HG03039 (cell line): ENCODE data around the gene MGMT.

Experiments
- ATAC-seq: cut with Tn5 transposase; IDR thresholded peaks from one replicate; pipeline ENCODE4 v1.9.1; 2021; ENCODE audit warnings: mild to moderate bottlenecking, moderate library complexity; ENCODE audit not compliant: unreplicated experiment

MGMT gene

DNA sequence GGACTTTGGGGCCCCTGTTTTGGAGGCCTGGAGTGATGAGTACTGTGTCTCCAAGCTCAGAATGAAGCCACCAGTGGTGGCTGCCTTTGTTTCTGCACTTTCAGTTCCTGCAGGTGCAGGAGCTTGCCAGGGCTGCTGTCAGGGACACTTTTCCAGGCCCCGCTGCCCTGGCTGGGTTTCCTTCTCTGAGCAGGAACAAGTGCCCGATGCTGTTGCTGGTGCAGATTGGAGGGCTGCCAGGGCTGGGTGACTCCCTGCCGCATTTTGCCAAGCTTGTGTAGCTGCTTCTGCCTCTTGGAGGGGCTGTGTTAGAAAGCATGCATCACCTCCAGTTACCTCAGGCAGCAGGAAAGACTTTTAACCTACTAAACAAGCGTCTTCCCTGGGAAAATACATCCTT, 211.1 kb downstream of the MGMT start:
- no peak for ATAC-seq

DNA sequence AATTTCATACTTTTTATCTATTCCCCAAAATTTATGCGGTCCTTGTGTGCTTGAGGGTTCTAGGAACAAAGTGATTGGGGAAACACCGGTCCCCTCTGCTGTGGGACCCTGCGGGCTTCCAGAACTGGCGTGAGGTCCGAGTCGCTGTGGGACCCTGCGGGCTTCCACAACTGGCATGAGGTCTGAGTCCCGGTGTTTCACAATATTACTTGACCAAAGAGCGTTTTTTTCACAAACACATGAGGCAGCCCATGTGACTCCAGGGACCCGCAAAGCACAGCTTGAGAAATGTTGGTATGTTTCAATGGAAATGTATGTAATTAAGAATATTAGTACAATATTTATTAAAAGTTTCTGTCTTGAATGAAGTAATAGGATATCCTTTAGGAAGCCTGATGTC, 212.2 kb downstream of the MGMT start:
- no peak for ATAC-seq

DNA sequence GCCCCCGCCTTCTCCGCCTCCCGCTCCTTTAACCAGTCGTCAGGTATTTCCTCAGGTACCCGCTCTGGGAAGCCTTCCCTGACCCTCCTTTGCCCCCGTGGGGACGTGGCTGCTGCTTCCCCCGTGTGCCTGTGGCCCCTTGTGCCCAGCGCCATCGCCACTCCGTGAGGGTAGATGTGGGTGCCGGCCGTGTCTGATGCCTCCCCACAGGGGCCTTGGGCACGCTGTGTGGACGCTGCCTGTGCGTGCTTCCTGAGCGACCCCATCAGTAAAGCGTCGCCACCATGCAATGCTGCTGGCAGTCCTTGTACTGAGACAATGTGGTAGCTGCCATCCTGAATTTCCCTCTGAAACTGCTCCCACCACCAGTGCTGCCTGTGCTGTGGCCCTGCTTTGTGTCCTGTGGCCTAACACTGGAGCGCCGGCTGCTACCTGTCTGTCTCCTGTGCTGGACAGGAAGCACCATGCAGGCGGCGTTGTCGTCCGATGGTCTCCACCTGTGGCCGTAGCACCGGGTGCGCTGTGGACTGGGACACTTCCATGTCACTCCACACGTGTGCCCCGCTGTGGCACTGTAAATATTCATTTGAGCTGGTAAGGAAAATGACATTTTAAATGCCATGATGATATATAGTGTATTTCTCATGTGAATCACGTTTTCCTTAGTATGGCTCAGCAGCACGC, 213.8 kb downstream of the MGMT start:
- no peak for ATAC-seq

DNA sequence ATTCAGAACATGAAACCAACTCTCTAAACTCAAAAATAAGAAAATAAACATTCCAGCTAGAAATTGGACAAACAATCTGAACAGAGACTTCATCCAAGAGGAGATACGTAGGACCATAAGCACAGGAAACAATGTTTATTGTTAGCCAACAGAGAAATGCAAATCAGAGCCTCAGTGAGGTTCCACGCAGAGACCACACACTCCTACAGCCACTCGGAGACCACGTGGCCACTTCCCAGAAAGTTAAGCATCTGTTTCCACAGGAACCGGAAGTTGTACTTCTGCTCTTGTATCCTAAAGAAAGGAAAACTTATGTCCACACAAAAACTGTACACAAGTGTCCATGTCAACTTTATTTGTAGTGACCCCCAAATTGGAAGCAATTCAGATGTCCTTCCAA, 214.8 kb downstream of the MGMT start:
- no peak for ATAC-seq

DNA sequence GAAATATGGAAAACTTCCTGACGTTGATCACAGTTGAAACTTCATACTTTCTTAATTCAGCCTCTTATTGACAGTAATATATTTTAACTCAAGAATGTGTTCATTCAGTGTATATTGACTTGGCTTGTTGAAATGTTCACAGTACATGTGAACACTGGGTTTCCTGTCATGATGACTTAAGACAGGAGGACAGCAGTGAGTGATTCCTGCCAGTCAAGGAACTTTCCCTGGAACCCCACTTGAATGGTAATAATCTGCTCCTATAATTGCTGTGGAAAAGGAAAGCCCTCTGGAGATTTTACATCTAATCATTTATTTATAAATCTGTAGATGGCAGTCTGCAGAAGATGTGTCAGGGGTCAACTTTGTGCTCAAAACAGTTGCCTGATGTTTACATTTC, 216.5 kb downstream of the MGMT start:
- ATAC-seq = no peak

- no peak for ATAC-seq
Measured at GRCh38 chr10:129683920-129684319, 216.9 kb downstream of the MGMT start.

GRCh38 chr10:129685271-129685670, 218.2 kb downstream of the MGMT start:
- ATAC-seq = no peak

DNA sequence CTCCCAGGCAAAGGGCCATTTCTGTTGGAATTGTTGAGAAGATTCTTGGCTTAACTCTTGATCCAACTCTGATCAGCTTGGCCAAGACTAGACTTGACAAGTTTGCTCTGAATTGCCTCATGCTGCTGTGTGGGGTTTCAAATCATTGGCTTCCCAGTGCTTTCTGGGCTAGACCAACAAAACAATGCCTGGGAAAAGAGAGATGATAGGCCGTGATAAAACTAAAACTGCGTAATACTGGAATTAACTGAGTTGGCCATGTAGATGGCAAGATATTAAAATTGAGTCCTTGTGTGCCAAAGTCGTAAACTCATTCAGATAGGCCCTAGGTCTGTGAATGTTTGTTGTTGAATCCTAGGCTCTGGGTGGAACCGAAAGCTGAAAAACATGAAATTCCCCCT, 222.6 kb downstream of the MGMT start:
- no peak for ATAC-seq

DNA sequence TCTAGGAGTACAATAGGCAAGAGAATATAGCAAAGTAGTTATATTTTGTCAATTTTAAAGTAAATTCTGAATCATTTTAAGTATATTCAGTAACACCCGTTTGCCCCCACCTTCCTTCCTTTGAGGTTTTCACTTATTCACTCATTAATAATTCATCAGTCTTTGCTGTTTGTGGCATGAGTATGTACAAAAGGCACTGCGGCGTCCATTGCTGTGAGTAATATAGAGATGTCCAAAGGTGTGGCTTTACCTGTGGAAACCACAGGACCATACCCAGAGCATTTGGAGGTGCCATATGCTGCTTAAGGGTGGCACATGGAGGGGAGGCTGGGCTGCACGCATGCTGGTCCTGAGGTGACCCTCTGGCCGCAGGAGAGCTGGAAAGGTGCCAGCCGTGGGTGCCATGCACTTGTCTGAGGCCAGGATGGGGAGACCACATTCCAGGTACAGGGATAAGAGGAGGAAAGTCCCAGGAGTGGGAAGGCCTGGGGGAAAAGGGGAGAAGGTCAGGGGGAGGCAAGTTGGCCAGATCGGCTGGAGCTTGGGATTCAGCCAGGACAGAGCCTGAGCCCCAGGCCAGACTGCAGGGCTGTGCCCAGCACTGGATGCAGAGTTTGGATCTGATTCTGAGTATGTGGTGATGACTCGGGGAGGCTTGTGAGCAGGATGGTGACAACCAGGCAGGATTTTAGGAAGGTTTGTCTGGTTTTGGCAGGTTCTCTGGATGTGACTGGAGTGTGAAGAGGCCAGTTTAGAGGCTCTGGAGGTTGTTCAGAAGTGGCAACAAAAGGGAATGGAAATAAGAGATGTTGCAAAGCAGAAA, 223.4 kb downstream of the MGMT start:
- ATAC-seq = no peak

DNA sequence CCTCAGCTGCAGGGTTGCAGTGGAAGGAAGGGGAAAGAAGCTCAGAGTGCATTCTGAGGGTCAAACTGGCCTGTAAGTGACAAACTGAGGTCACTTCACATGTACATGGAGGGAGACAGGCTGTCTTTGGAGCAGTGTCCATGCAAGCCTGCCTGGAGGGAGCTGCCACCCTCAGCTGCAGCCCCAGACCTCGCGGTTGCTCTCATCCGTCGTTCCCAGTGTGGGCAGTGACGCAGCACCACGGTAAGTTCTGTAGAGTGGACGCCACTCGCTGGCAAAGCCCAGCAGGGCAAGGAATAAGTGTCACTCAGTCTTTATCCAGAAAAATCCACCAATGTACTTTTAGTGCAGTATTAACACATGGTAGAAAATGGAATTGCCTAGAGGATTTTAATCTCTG, 225.7 kb downstream of the MGMT start:
- ATAC-seq = no peak

- ATAC-seq = no peak
Measured at GRCh38 chr10:129693382-129693781, 226.3 kb downstream of the MGMT start.

- no peak for ATAC-seq
Measured at GRCh38 chr10:129694184-129694583, 227.1 kb downstream of the MGMT start.

- ATAC-seq = no peak
Measured at GRCh38 chr10:129694691-129695243, 227.7 kb downstream of the MGMT start.

GRCh38 chr10:129695671-129696070, 228.6 kb downstream of the MGMT start:
- ATAC-seq = no peak

DNA sequence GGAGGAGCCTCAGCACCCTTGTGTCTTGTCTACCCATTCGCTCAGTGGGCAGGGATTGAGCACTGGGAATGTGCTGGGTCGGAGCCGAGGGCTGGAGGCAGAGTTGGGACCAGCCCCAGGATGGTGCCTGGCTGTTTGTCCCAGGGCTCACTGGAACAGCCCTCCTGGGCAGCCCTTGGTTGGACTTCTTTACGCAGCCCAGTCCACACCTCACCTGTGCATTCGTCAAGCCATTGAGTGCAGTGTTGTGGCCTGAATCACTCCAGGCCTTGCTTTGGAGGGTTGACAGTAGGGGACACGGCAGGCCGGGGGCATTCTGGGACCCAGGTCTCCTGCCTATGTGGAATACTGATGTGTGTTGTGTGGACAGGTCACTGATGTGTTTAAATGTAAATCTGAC, 229.6 kb downstream of the MGMT start:
- no peak for ATAC-seq

- no peak for ATAC-seq
Measured at GRCh38 chr10:129697463-129698247, 230.6 kb downstream of the MGMT start.

DNA sequence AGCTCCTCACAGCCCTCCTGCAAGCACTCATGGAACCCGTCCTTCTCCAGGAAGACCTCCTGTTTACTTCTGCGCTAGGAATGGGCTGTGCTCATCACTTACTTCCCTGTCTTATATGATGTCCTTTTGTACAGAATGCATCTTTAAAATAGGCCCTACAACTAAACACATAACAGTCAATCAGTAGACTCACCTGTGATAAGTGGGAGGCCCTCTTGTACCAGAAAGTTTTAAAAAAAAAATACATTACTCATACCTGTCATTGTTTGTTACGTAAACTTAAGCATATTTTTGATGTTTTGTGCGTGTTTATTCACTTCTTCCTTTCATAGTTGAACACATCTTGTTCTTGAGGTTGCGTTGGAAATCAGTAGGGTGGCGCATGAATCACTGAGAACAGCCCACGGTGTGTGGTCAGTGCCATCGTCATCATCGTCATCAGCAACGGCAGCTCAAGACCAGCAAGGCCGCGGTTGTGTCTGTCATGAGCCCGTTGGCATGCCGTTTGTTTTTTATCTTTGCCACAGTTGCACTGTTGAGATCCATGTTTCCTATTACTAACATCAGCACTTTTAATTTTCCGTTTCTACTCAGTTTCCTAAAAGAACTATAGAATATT, 232.8 kb downstream of the MGMT start:
- no peak for ATAC-seq

DNA sequence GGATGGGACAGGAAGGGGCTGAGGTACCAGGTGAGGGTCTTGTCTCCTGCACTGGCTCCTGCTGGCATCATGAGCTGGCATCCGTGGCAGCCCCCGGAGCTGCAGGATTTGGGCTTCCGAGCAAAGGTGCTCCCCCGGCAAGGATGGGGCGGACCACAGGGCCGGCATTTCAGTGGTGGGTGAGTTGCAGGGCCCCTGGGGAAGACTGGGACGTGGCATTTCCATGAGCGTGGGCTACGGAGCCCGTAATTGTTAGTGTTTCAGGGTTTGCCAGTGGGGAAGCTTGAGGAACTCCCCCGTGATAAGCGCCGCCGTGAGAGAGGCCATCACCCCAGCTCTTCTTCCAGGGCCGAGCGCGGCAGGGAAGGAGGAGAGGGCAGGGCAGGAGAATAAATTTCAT, 235.6 kb downstream of the MGMT start:
- ATAC-seq = no peak

DNA sequence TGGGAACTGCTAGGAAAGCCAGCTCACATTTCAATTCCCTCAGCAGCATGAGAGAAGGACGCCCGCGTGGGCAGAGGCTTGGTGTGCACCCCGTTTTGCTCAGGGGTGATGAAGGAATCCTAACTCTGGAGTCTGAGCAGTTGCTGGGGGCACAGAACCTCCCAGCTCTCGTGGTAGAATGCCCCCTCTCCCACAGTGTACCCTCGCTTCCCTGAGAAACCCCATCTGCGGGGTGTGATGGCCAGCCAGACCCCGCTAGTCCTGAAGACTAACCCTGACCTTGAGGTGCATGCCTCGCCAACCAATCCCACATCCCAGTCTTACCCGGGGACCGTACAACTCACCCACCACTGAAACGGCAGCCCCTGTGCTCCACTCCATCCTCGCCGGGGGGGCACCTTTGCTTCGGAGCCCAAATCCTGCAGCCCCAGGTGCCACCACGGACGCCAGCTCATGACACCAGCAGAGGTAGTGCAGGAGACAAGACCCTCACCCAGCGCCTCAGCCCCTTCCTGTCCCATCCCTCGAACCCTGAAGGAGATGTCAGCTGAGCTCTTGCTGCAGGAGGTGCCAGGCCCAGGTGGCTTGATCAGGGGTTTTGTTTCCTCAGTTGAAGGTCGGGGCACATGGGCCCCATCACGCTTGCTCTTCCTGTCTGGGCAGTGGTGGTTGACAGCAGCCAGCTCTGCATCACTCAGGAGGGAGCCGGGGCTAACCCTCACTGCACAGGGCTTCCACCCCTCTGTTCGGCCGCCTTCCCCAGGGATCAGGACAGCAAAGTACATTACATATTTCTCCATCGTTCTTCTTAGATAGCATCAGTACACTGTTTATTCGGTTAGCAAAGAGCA, 236.5 kb downstream of the MGMT start:
- no peak for ATAC-seq

GRCh38 chr10:129704225-129704624, 237.2 kb downstream of the MGMT start:
- ATAC-seq = no peak
